SK-N-SH (cell line): ENCODE measurements around the gene DPYSL5.

Experiments
- CHD2 ChIP-seq: fragments of 150-350 bp; IDR thresholded peaks from 2 replicates; pipeline ENCODE4 v1.6.1; 2018; ENCODE audit warnings: low read length; ENCODE audit not compliant: partially characterized antibody
- EP300 ChIP-seq, 2 experiments: IDR thresholded peaks; 2 replicates each; pipeline versions ENCODE4 v1.4.0 to v1.6.1; 2012; ENCODE audit warnings: borderline replicate concordance in 1 of 2, low read depth in 1 of 2, low read length in 1 of 2
- EZH2phosphoT487 ChIP-seq: fragments of 200-600 bp; sonication (generic); IDR thresholded peaks from 2 replicates; pipeline ENCODE4 v1.6.1; 2017; ENCODE audit warnings: low read depth, mixed run types, mild to moderate bottlenecking, antibody characterized with exemption, moderate library complexity, borderline replicate concordance
- FOXJ3 ChIP-seq: sonication (generic); formaldehyde crosslinking; IDR thresholded peaks from 2 replicates; pipeline ENCODE4 v1.5.1; 2020; ENCODE audit warnings: mild to moderate bottlenecking, missing genetic modification reagents
- FOXM1 ChIP-seq: IDR thresholded peaks from 2 replicates; pipeline ENCODE4 v1.4.0; 2012; ENCODE audit warnings: low read depth, mild to moderate bottlenecking
- GABPA ChIP-seq: IDR thresholded peaks from 2 replicates; pipeline ENCODE4 v1.4.0; 2012; ENCODE audit warnings: low read depth, mild to moderate bottlenecking
- POLR2AphosphoS5 ChIP-seq: IDR thresholded peaks from 2 replicates; pipeline ENCODE4 v1.6.1; 2012; ENCODE audit warnings: low read depth, low read length
- RAD21 ChIP-seq: IDR thresholded peaks from 2 replicates; pipeline ENCODE4 v1.6.1; 2012; ENCODE audit warnings: mild to moderate bottlenecking, low read length
- SIN3A ChIP-seq: IDR thresholded peaks from 2 replicates; pipeline ENCODE4 v1.6.1; 2012; ENCODE audit warnings: low read depth, mild to moderate bottlenecking, low read length, moderate library complexity, borderline replicate concordance
- TAF1 ChIP-seq: IDR thresholded peaks from 2 replicates; pipeline ENCODE4 v1.6.1; 2012; ENCODE audit warnings: low read depth, mild to moderate bottlenecking, low read length, moderate library complexity, borderline replicate concordance
- TEAD4 ChIP-seq: IDR thresholded peaks from 2 replicates; pipeline ENCODE4 v1.4.0; 2012; ENCODE audit warnings: mild to moderate bottlenecking, borderline replicate concordance; ENCODE audit not compliant: insufficient read depth
- TF ChIP-seq, protein P1 (sequence below): fragments of 150-350 bp; IDR thresholded peaks from 2 replicates; pipeline ENCODE4 v1.6.1; 2017; ENCODE audit warnings: antibody characterized with exemption, low read length, low read depth, borderline replicate concordance
- TF ChIP-seq, protein P2 (sequence below): fragments of 200-600 bp; sonication (generic); IDR thresholded peaks from 2 replicates; pipeline ENCODE4 v1.6.1; 2017; ENCODE audit warnings: antibody characterized with exemption, mild to moderate bottlenecking, moderate library complexity

DNA sequence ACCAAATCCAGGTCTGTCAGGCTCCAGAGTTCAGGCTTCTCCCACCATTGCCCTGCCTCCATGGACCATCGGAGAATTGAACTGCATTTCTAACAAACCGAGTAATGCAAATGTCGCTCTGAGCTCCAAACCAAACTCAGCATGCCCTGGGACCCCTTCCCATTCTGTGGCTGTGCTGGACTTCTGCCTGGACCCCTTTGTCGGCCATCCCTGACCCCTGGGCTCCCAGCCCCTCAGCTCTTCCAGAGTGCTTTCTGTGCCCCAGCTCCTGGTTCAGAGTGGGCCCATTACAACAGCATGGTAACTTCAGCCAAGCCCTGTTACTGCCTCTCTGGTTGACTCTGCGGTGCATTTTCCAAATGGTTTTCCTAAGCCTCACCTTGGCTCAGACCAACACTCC lies 67.4 kb downstream of the DPYSL5 start:
- TF ChIP-seq TEAD4 (no peak), SIN3A (no peak), TAF1 (no peak), FOXJ3 (no peak), POLR2AphosphoS5 (no peak), CHD2 (no peak), RAD21 (no peak), EP300 (IDR thresholded peaks at IDR 0.05; ENCODE audit: borderline replicate concordance in 1 of 2, low read depth in 1 of 2, low read length in 1 of 2) (no peak), EZH2phosphoT487 (no peak), GABPA (no peak), FOXM1 (no peak)
- TF ChIP-seq, protein P1, sequence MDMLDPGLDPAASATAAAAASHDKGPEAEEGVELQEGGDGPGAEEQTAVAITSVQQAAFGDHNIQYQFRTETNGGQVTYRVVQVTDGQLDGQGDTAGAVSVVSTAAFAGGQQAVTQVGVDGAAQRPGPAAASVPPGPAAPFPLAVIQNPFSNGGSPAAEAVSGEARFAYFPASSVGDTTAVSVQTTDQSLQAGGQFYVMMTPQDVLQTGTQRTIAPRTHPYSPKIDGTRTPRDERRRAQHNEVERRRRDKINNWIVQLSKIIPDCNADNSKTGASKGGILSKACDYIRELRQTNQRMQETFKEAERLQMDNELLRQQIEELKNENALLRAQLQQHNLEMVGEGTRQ = no peak
- TF ChIP-seq, protein P2, sequence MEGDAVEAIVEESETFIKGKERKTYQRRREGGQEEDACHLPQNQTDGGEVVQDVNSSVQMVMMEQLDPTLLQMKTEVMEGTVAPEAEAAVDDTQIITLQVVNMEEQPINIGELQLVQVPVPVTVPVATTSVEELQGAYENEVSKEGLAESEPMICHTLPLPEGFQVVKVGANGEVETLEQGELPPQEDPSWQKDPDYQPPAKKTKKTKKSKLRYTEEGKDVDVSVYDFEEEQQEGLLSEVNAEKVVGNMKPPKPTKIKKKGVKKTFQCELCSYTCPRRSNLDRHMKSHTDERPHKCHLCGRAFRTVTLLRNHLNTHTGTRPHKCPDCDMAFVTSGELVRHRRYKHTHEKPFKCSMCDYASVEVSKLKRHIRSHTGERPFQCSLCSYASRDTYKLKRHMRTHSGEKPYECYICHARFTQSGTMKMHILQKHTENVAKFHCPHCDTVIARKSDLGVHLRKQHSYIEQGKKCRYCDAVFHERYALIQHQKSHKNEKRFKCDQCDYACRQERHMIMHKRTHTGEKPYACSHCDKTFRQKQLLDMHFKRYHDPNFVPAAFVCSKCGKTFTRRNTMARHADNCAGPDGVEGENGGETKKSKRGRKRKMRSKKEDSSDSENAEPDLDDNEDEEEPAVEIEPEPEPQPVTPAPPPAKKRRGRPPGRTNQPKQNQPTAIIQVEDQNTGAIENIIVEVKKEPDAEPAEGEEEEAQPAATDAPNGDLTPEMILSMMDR = no peak
